Endothelial cell (in vitro differentiated cells): ENCODE measurements around the gene EEF1A2. TPM values are rescaled to one million over a fixed set of nuclear protein-coding genes. Genes with fewer than 3 reads are reported as not detected.

Experiments
- DNase-seq: peaks from one replicate; pipeline ENCODE4 v3.0.0; 2021; ENCODE audit warnings: low spot score
- H3K27ac Mint-ChIP-seq: one replicate; pipeline ENCODE4 v1.8.0; 2021; ENCODE audit warnings: mixed read lengths, inconsistent platforms; ENCODE audit not compliant: unreplicated experiment
- H3K27me3 Mint-ChIP-seq: one replicate; pipeline ENCODE4 v1.8.0; 2021; ENCODE audit warnings: mild to moderate bottlenecking, moderate library complexity, mixed read lengths, inconsistent platforms; ENCODE audit not compliant: unreplicated experiment
- H3K36me3 Mint-ChIP-seq: one replicate; pipeline ENCODE4 v1.8.0; 2021; ENCODE audit warnings: mild to moderate bottlenecking, low read depth, mixed read lengths, inconsistent platforms; ENCODE audit not compliant: unreplicated experiment
- H3K4me1 Mint-ChIP-seq: one replicate; pipeline ENCODE4 v1.8.0; 2021; ENCODE audit warnings: mild to moderate bottlenecking, mixed read lengths, inconsistent platforms; ENCODE audit not compliant: unreplicated experiment
- H3K4me3 Mint-ChIP-seq: one replicate; pipeline ENCODE4 v1.8.0; 2021; ENCODE audit warnings: mild to moderate bottlenecking, mixed read lengths, inconsistent platforms; ENCODE audit not compliant: unreplicated experiment
- H3K9me3 Mint-ChIP-seq: one replicate; pipeline ENCODE4 v1.8.0; 2021; ENCODE audit warnings: mixed read lengths, inconsistent platforms; ENCODE audit not compliant: unreplicated experiment
- total RNA-seq: library from RNA; stranded (reverse); fragmentation: NEBNext Ultra II Directional; extraction: Animal tissue kit (Norgen Biotek cat#: 25700); gene quantifications from one replicate; pipeline ENCODE4 v1.2.1, GENCODE V29; 2021; ENCODE audit not compliant: unreplicated experiment
- TF ChIP-seq, protein P1 (sequence below): fragments of 200-600 bp; sonication (generic); IDR thresholded peaks from one replicate; pipeline ENCODE4 v1.5.0; 2021; ENCODE audit warnings: antibody characterized with exemption; ENCODE audit not compliant: unreplicated experiment

Gene EEF1A2
- total RNA-seq, 1 donor from 2014 or later = 0.31 TPM

DNA sequence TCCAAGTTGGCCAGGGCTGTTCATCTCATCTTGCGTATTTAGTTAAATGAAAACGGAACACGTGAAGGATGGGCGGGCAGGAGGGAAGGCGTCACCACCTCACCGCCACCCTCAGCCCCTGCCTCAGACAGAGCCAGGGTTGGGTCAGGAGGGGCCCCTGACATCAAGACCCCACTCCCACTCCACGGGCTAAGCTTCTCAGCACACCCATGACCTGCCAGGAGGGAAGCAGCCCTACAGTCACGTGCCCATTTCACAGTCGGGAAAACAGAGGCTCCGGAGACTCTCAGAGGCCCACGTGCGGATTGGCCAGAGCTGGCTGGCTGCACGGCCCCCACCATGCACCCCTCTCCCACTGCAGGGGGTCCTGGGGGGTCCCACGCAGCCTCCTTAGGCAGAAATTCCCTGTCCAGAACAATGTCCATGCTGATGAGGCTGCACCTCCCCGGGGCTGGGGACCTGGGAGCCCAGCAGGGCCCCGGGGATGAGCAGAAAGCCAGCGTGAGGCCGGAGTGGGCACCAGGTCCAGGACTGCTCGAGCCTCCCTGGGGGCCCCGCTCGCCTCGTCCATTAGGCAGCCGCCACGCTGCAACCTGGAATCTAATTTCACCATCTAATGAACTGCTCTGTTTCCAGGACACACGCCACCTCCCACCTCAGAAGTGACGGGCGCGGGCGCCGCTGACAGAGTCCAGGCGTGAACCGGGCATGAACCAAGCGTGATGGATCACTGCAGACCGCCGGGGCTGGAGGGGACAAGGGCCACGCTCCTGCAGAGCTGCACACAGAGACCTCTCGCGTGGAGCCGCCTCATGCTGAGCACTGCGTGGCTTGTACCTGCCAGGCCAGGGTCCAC is 42.2 kb downstream of the EEF1A2 start:
- no peaks in the 10 kb centered on the region for H3K9me3 Mint-ChIP-seq

DNA sequence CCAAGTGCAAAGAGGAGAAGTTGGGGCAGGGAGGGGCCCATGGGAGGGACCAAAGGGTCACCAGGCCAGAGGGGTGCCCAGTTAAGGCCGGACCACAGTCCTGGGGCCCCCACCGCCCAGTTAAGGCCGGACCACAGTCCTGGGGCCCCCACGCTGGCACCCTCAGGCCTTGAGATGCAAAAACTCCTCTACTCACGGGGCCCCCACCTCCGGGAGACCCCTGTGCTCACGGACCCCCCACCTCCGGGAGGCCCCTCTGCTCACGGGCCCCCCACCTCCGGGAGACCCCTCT is 43.4 kb downstream of the EEF1A2 start:
- Mint-ChIP-seq H3K4me3 (no peak overlapping the region), H3K4me1 (no peaks in the 10 kb centered on the region), H3K36me3 (no peaks in the 10 kb centered on the region), H3K27me3 (peaks cover 5% of the 10 kb centered on the region), H3K27ac (no peak overlapping the region), H3K9me3 (no peaks in the 10 kb centered on the region)
- TF ChIP-seq, protein P1, sequence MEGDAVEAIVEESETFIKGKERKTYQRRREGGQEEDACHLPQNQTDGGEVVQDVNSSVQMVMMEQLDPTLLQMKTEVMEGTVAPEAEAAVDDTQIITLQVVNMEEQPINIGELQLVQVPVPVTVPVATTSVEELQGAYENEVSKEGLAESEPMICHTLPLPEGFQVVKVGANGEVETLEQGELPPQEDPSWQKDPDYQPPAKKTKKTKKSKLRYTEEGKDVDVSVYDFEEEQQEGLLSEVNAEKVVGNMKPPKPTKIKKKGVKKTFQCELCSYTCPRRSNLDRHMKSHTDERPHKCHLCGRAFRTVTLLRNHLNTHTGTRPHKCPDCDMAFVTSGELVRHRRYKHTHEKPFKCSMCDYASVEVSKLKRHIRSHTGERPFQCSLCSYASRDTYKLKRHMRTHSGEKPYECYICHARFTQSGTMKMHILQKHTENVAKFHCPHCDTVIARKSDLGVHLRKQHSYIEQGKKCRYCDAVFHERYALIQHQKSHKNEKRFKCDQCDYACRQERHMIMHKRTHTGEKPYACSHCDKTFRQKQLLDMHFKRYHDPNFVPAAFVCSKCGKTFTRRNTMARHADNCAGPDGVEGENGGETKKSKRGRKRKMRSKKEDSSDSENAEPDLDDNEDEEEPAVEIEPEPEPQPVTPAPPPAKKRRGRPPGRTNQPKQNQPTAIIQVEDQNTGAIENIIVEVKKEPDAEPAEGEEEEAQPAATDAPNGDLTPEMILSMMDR = no peak
- no peak for DNase-seq

More for the DNA sequence above, 42.2 kb downstream of the EEF1A2 start:
- DNase-seq = no peak
- TF ChIP-seq, protein P1 = no peak
- H3K4me3 Mint-ChIP-seq = no peak overlapping the region
- no peaks in the 10 kb centered on the region for H3K4me1 Mint-ChIP-seq
- no peak overlapping the region for H3K27ac Mint-ChIP-seq
- H3K36me3 Mint-ChIP-seq = no peaks in the 10 kb centered on the region
- peaks cover 7% of the 10 kb centered on the region for H3K27me3 Mint-ChIP-seq

DNA sequence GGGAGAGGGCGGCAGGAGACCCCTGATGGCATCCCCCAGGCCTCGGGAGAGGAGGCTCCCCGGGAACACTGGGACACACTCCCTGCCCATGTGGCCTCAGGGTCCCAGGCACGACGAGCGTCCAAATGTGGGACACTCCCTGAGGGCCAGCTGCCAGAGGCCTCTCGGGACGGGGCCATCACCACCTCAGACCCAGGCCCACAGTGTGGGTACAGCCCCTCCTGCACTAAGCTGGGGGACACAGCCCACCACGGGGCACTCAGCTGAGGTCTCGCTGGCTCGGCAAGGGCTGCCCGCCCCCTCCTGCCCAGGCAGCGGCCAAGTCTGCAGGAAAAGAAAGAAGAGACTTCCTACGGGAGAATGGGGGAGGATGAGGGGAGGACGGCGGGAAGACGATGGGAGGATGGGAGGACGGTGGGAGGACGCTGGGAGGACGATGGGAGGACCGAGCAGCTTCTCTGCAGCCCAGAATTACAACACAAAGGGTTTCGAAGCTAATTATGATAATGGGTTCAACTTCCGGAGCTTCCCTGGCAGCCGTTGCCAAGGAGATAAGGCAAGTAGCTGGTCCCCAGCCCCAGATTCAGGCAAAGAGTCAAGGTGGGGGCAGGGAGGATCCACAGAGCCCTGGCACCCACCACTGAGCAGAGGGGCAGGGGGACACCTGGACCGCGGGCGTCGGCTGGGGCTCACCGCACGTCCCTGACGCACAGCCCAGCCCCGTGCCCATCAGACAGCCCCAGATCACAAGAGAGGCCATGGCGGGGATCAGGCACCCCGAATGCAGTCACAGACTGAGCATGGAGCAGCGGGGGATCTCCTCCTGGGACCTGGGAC is 43.9 kb downstream of the EEF1A2 start:
- Mint-ChIP-seq H3K36me3 (no peaks in the 10 kb centered on the region), H3K9me3 (no peaks in the 10 kb centered on the region), H3K27ac (no peak overlapping the region), H3K4me3 (no peak overlapping the region), H3K27me3 (peaks cover 5% of the 10 kb centered on the region), H3K4me1 (no peaks in the 10 kb centered on the region)
- TF ChIP-seq, protein P1 = no peak
- DNase-seq = no peak

DNA sequence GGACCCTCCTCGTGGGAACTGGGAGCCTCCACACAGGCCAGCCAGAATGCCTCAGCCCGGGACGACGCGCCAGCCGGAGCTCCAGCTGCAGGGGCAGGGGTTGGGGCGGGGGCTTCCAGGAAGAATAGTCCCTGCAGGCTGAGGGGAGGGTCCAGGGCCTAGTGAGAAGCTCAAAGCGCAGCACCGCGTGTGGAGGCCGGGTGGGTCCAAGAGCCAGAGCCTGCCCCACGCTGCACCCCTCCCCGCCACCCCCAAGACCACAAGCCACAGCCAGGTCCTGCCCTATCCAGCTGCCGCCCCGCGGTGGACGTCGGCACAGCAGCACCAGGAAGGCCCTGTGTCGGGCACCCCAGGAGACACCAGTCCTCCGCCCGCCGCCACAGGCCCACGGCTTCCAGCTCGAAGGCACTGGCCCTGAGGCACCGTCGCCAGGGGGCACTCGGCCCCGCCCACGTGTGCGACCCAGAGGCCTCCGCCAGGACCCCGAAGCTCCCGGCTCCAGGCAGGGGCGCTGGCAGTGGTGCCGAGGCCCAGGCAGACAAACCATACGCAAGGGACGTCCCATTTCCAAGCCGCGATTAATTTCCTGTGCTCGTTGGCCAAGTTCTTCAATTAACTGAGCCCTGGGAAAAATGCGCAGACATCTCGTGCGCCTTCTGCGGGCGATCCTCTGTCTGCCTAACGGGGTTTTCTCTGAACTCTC is 45.9 kb downstream of the EEF1A2 start:
- Mint-ChIP-seq H3K27ac (no peak overlapping the region), H3K36me3 (no peaks in the 10 kb centered on the region)

More for the DNA sequence above, 45.9 kb downstream of the EEF1A2 start:
- DNase-seq = no peak
- Mint-ChIP-seq H3K9me3 (no peaks in the 10 kb centered on the region), H3K27me3 (peaks cover 4% of the 10 kb centered on the region), H3K4me3 (no peak overlapping the region), H3K4me1 (no peaks in the 10 kb centered on the region)
- TF ChIP-seq, protein P1 = no peak
